HL-60 (cell line): ENCODE results near the gene TNXB.
"Not testable (repeated sequence)": the region's sequence is repeated elsewhere in the genome, so short reads cannot be mapped to it uniquely, and the experiment has no call there.

Experiments used
- DNase-seq, 2 experiments: peaks; one replicate each; pipeline ENCODE4 v3.0.0-alpha.2; 2010 to 2020; ENCODE audit warnings: low read depth in 1 of 2, low spot score in 1 of 2
- H3K27ac ChIP-seq: fragments of 250-450 bp; sonication (Bioruptor Pico); replicated peaks from 2 replicates; pipeline ENCODE4 v1.5.1; 2020; ENCODE audit warnings: mild to moderate bottlenecking, moderate library complexity
- H3K27me3 ChIP-seq: fragments of 250-450 bp; sonication (Bioruptor Pico); 2 replicates; pipeline ENCODE4 v1.5.1; 2021; ENCODE audit warnings: mild to moderate bottlenecking, moderate library complexity; ENCODE audit not compliant: insufficient read depth, poor library complexity, severe bottlenecking
- H3K4me3 ChIP-seq: replicated peaks from 2 replicates; pipeline ENCODE4 v1.5.1; 2011; ENCODE audit warnings: mild to moderate bottlenecking, control low read depth, low read length; ENCODE audit not compliant: insufficient read depth
- CTCF ChIP-seq: IDR thresholded peaks from one replicate; pipeline ENCODE4 v1.5.1; 2011; ENCODE audit warnings: low read length, control low read depth, inconsistent platforms; ENCODE audit not compliant: insufficient read depth
- GABPA ChIP-seq: IDR thresholded peaks from 2 replicates; pipeline ENCODE4 v1.6.1; 2012; ENCODE audit warnings: low read depth
- POLR2AphosphoS5 ChIP-seq: IDR thresholded peaks from 2 replicates; pipeline ENCODE4 v1.6.1; 2012; ENCODE audit warnings: low read depth
- REST ChIP-seq: IDR thresholded peaks from 2 replicates; pipeline ENCODE4 v1.6.1; 2012; ENCODE audit warnings: low read depth; ENCODE audit not compliant: insufficient replicate concordance
- SPI1 ChIP-seq: IDR thresholded peaks from 2 replicates; pipeline ENCODE4 v1.6.1; 2012; ENCODE audit warnings: low read depth, mild to moderate bottlenecking, borderline replicate concordance

TNXB gene

GRCh38 chr6:32050562-32050961, 58.6 kb downstream of the TNXB start:
- DNase-seq, result no peak
- Histone ChIP-seq H3K4me3 (no peak overlapping the region), H3K27ac (no peak overlapping the region), H3K27me3 (peaks cover 3% of the 10 kb centered on the region)
- no peak for TF ChIP-seq GABPA
- no peak for TF ChIP-seq POLR2AphosphoS5
- no peak for TF ChIP-seq SPI1
- TF ChIP-seq CTCF, result no peak
- no peak for TF ChIP-seq REST

GRCh38 chr6:32049736-32050135, 59.4 kb downstream of the TNXB start:
- DNase-seq, H3K4me3 ChIP-seq, H3K27me3 ChIP-seq, H3K27ac ChIP-seq: not testable (repeated sequence)

GRCh38 chr6:32049149-32049548, 60.0 kb downstream of the TNXB start:
- DNase-seq, H3K27me3 ChIP-seq, H3K27ac ChIP-seq, H3K4me3 ChIP-seq: not testable (repeated sequence)

- Histone ChIP-seq H3K4me3 (no peak overlapping the region), H3K27ac (no peak overlapping the region), H3K27me3 (peaks cover 3% of the 10 kb centered on the region)
- peak; percentile 23 to 52 for DNase-seq
- no peak for TF ChIP-seq REST
- TF ChIP-seq CTCF, result peak; percentile 76
Observed at GRCh38 chr6:32047855-32048766, 61.0 kb downstream of the TNXB start.

- no peak overlapping the region for H3K27ac ChIP-seq
- no peak overlapping the region for H3K4me3 ChIP-seq
- peaks cover 3% of the 10 kb centered on the region for H3K27me3 ChIP-seq
- DNase-seq, result no peak
- TF ChIP-seq CTCF (no peak), REST (no peak), POLR2AphosphoS5 (no peak), GABPA (no peak), SPI1 (no peak)
Observed at GRCh38 chr6:32047539-32047854, 61.6 kb downstream of the TNXB start.
